Lung (tissue), 12 donors: ENCODE data around the gene CASKIN2. TPM values are rescaled to one million over a fixed set of nuclear protein-coding genes. Genes with fewer than 3 reads are reported as not detected.
A peak's percentile ranks its signal among the peaks of the same experiment; 100 is the strongest.

Experiments used
- ATAC-seq: fragments of 200-7000 bp; cut with Tn5 transposase; one replicate; pipeline ENCODE4 v1.9.1; 2020; ENCODE audit warnings: moderate number of reproducible peaks; ENCODE audit not compliant: insufficient read depth, low FRiP score
- DNase-seq, 3 donors: peaks; one replicate each; pipeline ENCODE4 v3.0.0-alpha.2; 2013 to 2017
- H3K27ac ChIP-seq, 2 donors: one replicate each; pipeline ENCODE4 v1.5.1; 2013; ENCODE audit warnings: mild to moderate bottlenecking in 2 of 2, moderate library complexity in 2 of 2, control low read depth in 1 of 2, inconsistent platforms in 1 of 2, low read depth in 1 of 2, low read length in 1 of 2
- H3K27me3 ChIP-seq, 3 donors: one replicate each; pipeline ENCODE4 v1.5.1; 2013; ENCODE audit warnings: low read length in 2 of 3; ENCODE audit not compliant: control insufficient read depth in 3 of 3, insufficient read depth in 3 of 3
- H3K36me3 ChIP-seq, 4 donors: one replicate each; pipeline ENCODE4 v1.5.1; 2013; ENCODE audit warnings: low read length in 4 of 4, mild to moderate bottlenecking in 1 of 4, moderate library complexity in 1 of 4; ENCODE audit not compliant: control insufficient read depth in 4 of 4, insufficient read depth in 4 of 4
- H3K4me1 ChIP-seq, 5 donors: one replicate each; pipeline ENCODE4 v1.5.1; 2013; ENCODE audit warnings: low read length in 5 of 5, mild to moderate bottlenecking in 2 of 5, moderate library complexity in 1 of 5; ENCODE audit not compliant: control insufficient read depth in 5 of 5, insufficient read depth in 5 of 5
- H3K4me3 ChIP-seq: one replicate; pipeline ENCODE4 v1.5.1; 2013; ENCODE audit warnings: mild to moderate bottlenecking, control low read depth, moderate library complexity
- H3K9ac ChIP-seq, 2 donors: one replicate each; pipeline ENCODE4 v1.5.1; 2013; ENCODE audit warnings: low read length in 2 of 2, control low read depth in 1 of 2; ENCODE audit not compliant: insufficient read depth in 1 of 2
- H3K9me3 ChIP-seq, 4 donors: one replicate each; pipeline ENCODE4 v1.5.1; 2013; ENCODE audit warnings: low read length in 3 of 4, mild to moderate bottlenecking in 1 of 4, moderate library complexity in 1 of 4; ENCODE audit not compliant: control insufficient read depth in 4 of 4, insufficient read depth in 3 of 4
- WGBS, 2 donors: extraction: QIAGEN DNeasy Blood & Tissue Kit; methylation state at CpG; one replicate each; pipeline ENCODE4 v1.1.7; 2013; 5-methylcytosine and 5-hydroxymethylcytosine counted together
- polyA plus RNA-seq, 2 donors: library from polyadenylated mRNA; stranded (reverse); fragments of 200-250 nt; gene quantifications; one replicate each; pipeline ENCODE4 v1.2.1, GENCODE V29; 2013
- total RNA-seq, 2 donors: library from RNA; depleted of rRNA in 1 of 2; stranded (reverse); fragments of >200 nt in 1 of 2; gene quantifications; one replicate each; pipeline ENCODE4 v1.2.1, GENCODE V29; 2014 to 2021
- TF ChIP-seq, protein P1 (sequence below): IDR thresholded peaks from 2 replicates; pipeline ENCODE4 v1.5.1; 2012; ENCODE audit warnings: mild to moderate bottlenecking; ENCODE audit errors: control extremely low read depth, extremely low read depth
- donor health status: control.
- donor health status: control.
- donor health status: Bipolar disorder and iron deficiency.
- donor health status: healthy.
- donor health status: DM: yes; HTN: yes; CAD: no.

The CASKIN2 gene
- total and polyA plus RNA-seq, 4 donors, result 22.3 to 81.5 (median 35.1) TPM

DNA sequence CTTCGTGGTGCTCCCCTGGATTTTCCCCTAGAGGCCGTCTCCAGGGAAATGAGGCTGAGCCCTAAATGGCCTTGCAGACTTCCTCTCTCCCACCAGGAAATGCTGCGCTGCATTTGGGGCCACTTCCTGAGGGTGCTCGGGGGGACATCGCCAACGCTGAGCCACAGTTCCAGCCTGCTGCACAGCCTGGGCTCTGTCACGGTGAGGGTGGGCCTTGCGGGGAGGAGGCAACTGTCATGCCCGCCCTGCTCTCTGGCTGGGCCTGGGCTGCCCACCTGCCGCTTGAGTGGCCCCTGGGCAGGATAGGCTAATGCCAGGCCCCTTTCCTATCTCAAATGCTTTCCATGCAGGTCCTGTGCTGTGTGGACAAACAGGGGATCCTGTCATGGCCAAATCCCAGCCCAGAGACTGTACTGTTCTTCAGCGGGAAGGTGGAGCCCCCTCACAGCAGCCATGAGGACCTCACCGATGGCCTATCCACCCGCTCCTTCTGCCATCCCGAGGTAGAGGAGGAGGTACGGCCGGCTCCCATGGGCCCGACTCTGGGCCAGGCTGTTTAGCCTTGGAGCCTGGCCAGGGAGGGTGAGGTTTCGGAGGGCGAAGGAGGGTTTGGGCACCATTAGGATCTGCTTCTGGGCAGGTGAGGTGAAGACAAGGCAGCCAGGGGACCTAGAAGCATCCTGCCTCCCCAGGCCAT is 24.2 kb downstream of the CASKIN2 start:
- Histone ChIP-seq H3K4me3 (no peak overlapping the region), H3K4me1 (peaks cover 0 to 29% (median 3%) of the 10 kb centered on the region in 5 donors), H3K36me3 (peaks cover 3 to 44% (median 20%) of the 10 kb centered on the region in 4 donors), H3K9ac (no peak overlapping the region), H3K27ac (peak overlapping the region in 1 of 2 donors; percentile 68), H3K27me3 (no peaks in the 10 kb centered on the region), H3K9me3 (no peaks in the 10 kb centered on the region)
- ATAC-seq (peak; percentile 21), DNase-seq (no peak)
- TF ChIP-seq, protein P1, sequence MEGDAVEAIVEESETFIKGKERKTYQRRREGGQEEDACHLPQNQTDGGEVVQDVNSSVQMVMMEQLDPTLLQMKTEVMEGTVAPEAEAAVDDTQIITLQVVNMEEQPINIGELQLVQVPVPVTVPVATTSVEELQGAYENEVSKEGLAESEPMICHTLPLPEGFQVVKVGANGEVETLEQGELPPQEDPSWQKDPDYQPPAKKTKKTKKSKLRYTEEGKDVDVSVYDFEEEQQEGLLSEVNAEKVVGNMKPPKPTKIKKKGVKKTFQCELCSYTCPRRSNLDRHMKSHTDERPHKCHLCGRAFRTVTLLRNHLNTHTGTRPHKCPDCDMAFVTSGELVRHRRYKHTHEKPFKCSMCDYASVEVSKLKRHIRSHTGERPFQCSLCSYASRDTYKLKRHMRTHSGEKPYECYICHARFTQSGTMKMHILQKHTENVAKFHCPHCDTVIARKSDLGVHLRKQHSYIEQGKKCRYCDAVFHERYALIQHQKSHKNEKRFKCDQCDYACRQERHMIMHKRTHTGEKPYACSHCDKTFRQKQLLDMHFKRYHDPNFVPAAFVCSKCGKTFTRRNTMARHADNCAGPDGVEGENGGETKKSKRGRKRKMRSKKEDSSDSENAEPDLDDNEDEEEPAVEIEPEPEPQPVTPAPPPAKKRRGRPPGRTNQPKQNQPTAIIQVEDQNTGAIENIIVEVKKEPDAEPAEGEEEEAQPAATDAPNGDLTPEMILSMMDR, result no peak
- 68 to 70% methylated on average over 19 of the region's 19 CpGs for WGBS, 2 donors

GRCh38 chr17:75490173-75490743 is 25.1 kb downstream of the CASKIN2 start:
- TF ChIP-seq, protein P1, result no peak
- Histone ChIP-seq H3K36me3 (peaks cover 3 to 35% (median 17%) of the 10 kb centered on the region in 4 donors), H3K9me3 (no peaks in the 10 kb centered on the region), H3K27ac (peak overlapping the region in 1 of 2 donors; percentile 68), H3K9ac (no peak overlapping the region), H3K4me1 (peaks cover 0 to 29% (median 3%) of the 10 kb centered on the region in 5 donors), H3K4me3 (no peak overlapping the region), H3K27me3 (no peaks in the 10 kb centered on the region)
- DNase-seq (no peak), ATAC-seq (no peak)
- 55 to 77% methylated on average over 14 of the region's 14 CpGs for WGBS, 2 donors

DNA sequence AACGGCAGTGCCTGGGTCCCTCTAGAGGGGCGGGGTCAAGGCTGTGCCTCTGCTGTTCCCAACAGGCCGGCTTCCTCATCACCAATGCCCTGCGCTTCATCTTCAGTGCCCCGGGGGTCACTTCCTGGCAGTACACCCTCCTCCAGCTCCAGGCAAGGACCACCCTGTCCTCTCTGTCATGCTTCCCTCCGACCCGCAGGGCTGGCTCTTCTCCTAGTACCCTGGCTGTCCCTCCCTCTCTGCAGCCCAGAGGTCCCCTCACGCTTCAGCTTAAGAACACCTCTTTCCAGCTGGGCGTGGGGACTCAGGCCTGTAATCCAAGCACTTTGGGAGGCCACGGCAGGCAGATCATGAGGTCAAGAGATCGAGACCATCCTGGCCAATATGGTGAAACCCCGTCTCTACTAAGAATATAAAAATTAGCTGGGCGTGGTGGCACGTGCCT is 25.8 kb downstream of the CASKIN2 start:
- H3K4me3 ChIP-seq, result no peak overlapping the region
- 81 to 82% methylated on average over 12 to 14 of the region's 14 CpGs for WGBS, 2 donors
- H3K9me3 ChIP-seq, result no peaks in the 10 kb centered on the region
- H3K4me1 ChIP-seq, result peaks cover 0 to 29% (median 3%) of the 10 kb centered on the region in 5 donors
- no peak overlapping the region for H3K9ac ChIP-seq
- peaks cover 3 to 29% (median 15%) of the 10 kb centered on the region in 4 donors for H3K36me3 ChIP-seq
- no peak overlapping the region for H3K27ac ChIP-seq
- no peaks in the 10 kb centered on the region for H3K27me3 ChIP-seq
- ATAC-seq (no peak), DNase-seq (no peak)
- TF ChIP-seq, protein P1, result no peak
